Inflammatory macrophage treated with lipopolysaccharide for 4 hours (primary cell): ENCODE measurements around the gene PLBD1.

Experiments used
- DNase-seq: peaks from one replicate; pipeline ENCODE4 v3.0.0-alpha.2; 2020

PLBD1 gene, protein sequence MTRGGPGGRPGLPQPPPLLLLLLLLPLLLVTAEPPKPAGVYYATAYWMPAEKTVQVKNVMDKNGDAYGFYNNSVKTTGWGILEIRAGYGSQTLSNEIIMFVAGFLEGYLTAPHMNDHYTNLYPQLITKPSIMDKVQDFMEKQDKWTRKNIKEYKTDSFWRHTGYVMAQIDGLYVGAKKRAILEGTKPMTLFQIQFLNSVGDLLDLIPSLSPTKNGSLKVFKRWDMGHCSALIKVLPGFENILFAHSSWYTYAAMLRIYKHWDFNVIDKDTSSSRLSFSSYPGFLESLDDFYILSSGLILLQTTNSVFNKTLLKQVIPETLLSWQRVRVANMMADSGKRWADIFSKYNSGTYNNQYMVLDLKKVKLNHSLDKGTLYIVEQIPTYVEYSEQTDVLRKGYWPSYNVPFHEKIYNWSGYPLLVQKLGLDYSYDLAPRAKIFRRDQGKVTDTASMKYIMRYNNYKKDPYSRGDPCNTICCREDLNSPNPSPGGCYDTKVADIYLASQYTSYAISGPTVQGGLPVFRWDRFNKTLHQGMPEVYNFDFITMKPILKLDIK

GRCh38 chr12:14567351-14568162 is at the start of gene PLBD1:
Gene PLBD1 (minus strand): TSS chr12:14567883. CDS start chr12:14567696, 187 bp downstream.
- peak; percentile 79 for DNase-seq

DNA sequence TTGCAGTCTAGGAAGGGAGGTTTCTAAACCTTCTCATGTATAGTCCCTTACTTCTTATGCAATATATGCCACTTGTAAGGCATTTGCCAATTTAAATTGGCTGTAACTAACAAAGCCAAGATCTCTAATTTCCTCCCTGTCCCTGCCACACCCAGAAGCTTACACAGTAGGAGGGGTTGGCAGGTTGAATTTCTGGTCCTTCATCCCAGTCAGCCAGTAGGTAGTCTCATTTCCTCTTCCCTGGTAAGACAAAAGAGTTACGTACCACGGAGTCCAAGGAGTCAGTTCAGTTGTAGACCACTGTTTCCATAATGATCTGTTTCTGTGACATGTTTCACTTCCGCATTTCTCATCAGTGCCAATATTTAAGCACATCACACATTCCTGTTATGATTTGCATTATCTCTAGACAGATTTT is 47.0 kb upstream of the PLBD1 start:
- DNase-seq = peak; percentile 82

DNA sequence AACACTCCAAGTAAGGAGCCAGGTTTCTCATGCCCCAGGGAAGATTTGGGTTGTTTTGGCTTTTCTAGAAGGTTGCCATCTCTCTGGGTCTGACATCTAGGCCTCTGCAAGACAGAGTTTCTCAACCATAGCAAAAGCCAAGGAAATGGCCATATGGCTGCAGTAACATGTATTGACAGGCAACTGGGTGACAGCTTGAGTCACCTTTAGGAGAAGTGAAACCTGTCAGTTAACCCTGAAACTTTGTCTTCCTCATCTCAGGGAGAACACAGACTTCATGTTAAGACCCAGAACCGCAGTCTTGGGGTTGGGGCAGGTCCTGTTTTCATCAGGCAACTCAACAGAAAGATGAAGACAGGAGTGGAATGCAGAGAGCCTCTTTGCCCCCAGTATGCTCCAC is 46.0 kb upstream of the PLBD1 start:
- DNase-seq = peak; percentile 85

DNA sequence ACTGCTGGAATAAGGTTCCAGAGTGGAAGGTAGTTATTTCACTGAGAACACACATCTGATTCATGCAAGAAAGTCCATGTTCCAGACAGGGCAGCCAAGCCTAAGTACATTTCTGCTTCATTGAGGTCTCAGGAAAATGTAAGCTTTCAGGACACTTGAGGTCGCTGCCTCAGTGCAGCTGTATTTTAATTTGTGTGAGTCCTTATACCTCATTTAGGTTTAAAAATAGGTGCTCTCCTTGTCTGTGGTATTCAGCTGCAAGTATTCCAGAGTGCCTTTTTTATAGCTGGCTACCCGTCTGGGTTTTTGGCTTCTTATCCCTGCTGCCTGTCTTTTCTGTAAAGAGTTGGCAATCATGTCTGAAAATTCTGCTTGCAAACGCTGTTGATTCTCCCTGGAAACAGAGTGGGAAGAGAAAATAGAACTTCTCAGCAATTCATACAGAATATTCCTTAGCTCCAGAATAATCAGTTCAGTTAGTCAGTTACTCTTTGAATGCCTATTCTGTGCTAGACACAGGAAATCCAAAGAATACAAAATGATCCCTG is 45.3 kb upstream of the PLBD1 start:
- no peak for DNase-seq

- DNase-seq = no peak
Measured at GRCh38 chr12:14612250-14612649, 44.6 kb upstream of the PLBD1 start.

DNA sequence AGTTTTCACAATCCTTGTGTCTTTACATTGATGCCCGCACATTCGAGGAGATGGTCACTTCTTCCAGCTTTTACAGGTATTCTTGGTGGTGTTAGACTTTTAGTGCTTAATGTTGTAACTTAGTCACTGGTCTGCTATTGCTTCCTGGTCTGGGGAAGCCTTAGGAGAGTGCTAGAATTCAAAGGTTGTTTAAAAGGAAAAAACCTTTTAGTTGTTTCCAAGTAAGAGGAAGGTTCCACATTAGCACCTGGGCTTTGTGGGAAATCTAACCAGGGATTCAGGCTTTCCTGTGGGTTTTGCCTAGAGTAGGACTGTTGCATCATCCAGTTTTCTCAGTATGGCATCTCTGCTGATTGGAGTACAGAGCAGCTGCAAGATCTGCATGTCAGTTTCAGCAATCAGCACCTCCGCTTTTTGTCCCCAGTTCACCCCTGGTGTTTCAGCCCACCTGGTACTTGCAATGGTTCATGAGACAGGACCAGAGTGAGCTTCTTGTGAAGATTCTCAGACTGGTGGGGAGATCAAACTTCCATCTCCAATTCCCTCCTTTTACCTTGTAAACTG is 44.0 kb upstream of the PLBD1 start:
- no peak for DNase-seq

- DNase-seq = peak; percentile 63
Measured at GRCh38 chr12:14607568-14607967, 39.9 kb upstream of the PLBD1 start.

DNA sequence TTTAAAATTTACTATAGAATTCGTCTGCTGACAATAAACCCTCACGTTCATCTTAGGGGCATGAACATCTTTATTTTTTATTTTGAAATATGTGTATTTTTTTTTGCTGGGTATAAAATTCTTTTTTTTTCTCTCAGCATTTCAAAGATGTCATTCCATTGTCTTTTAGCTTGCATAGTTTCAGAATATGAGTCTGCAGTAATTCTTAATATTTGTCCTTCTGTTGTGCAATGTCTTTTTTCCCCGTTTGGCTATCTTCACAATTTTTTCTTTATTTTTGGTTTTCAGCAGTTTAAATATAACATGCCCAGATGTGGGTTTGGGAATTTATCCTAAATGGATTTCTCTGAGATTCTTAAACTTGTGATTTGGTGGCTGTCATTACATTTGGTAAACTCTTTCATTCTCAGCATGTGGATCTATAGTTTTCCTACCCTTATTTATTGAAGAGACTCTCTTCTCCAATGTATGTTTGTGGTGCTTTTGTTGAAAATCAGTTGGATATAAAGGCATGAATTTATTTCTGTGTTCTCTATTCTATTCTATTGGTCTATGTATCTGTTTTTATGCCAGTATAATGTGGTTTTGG is 37.8 kb upstream of the PLBD1 start:
- peak; percentile 17 for DNase-seq

DNA sequence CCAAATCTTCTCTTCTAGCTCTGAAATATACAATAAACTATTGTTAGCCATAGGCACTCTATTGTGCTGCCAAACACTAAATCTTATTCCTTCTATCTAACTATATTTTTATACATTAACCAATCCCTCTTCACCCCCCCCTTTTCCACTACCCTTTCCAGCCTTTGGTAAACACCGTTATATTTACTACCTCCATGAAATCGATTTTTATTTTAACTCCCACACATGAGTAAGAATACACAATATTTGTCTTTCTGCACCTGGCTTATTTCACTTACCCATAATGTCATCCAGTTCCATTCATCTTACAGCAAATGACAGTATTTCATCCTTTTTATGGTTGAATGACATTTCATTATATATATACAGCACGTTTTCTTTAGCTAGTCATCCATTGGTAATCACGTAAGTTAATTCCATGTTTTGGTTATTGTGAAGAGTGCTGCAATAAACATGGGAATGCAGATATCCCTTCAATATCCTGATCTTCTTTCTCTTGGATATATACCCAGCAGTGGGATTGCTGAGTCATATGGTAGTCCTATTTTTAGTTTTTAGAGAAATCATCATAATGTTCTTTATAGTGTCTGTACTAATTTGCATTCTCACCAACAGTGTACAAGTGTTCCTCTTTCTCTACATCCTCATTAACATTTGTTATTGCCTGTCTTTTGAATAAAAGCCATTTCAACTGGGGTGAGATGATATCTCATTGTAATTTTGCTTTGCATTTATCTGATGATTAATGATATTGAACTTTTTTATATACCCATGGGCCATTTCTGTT is 34.2 kb upstream of the PLBD1 start:
- DNase-seq = no peak

- DNase-seq = no peak
Measured at GRCh38 chr12:14597480-14597879, 29.8 kb upstream of the PLBD1 start.

- DNase-seq = no peak
Measured at GRCh38 chr12:14591719-14592118, 24.0 kb upstream of the PLBD1 start.

DNA sequence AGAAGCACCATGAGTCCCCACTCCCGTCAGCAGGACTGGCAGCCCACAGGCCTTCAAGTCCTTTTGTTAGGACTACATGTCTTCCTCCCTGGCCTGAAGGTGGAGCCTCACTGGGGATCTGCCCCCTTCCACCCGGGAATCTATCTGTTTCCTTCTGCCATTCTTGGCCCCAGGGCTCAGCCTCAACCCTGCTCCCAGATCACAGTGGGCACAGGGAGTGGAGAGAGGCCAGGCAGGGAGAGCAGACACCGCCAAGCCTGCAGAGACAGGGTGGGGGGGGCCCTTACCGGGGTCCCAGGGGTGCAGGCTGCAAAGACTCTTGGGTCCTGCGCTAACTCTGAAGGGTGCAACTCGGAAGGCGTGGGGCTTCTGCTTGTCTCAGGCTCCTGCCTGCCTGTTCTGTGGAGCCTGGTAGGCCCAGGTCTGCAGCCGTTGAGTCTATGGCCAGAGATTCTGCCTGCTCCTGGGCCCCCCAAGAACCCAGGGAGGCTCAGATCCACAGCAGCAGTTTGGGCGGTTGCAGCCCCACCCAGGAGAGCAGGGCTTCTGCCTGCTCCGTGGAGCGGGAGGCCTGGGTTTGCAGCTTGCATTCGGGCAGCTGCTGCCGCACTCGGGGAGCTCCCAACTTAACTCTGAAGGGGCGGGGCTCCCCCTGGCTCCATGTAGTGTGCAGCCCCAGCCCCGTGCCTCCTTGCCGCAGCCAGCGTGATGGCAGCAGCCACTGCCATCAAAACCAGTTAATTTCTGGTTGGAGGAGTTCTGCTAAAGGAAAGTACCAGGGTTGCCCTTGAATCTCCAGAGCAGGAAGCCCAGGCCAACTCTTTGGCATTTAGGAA is 21.7 kb upstream of the PLBD1 start:
- no peak for DNase-seq

GRCh38 chr12:14588571-14588970 is 20.9 kb upstream of the PLBD1 start:
- no peak for DNase-seq

DNA sequence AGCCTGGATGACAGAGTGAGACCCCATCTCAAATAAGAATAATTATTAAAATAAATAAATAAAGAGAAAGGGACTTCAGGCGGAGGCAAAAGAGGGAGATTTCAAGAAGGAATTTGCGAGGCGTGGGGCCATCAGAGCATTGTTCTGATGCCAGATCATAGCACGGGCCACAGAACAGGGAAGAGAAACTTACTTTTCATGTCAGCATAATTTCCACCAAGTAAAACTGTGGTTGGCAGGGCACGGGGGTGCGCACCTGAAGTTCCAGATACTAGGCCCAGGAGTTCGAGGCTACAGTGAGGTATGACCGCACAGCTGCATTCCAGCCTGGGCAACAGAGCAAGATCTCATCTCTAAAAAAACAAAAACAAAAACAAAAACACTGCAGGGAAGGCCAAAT is 11.0 kb upstream of the PLBD1 start:
- DNase-seq = no peak

DNA sequence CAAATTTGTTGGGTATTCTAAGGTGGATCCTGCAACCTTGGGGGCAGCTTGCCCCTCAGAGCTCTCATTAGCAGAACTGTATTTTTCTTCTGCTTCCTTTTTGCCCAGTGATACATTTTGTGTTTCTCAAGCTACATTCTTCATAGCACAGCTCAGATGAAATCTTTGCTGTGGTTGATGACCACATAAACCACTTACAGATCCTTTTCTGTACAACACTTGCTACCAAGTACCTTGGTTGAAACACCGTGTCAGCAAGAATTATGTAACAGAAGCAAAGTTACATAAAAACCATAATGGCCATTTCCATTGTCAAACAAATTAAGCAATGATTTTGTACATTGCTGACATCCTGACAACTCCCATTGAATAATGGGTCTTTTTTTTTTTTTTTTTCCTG is 9.7 kb upstream of the PLBD1 start:
- DNase-seq = peak; percentile 64

- no peak for DNase-seq
Measured at GRCh38 chr12:14576896-14577295, 9.2 kb upstream of the PLBD1 start.

GRCh38 chr12:14575585-14575984 is 7.9 kb upstream of the PLBD1 start:
- DNase-seq = no peak

GRCh38 chr12:14573118-14573517 is 5.4 kb upstream of the PLBD1 start:
- no peak for DNase-seq

- no peak for DNase-seq
Measured at GRCh38 chr12:14572401-14572800, 4.7 kb upstream of the PLBD1 start.

- no peak for DNase-seq
Measured at GRCh38 chr12:14571779-14572178, 4.1 kb upstream of the PLBD1 start.

DNA sequence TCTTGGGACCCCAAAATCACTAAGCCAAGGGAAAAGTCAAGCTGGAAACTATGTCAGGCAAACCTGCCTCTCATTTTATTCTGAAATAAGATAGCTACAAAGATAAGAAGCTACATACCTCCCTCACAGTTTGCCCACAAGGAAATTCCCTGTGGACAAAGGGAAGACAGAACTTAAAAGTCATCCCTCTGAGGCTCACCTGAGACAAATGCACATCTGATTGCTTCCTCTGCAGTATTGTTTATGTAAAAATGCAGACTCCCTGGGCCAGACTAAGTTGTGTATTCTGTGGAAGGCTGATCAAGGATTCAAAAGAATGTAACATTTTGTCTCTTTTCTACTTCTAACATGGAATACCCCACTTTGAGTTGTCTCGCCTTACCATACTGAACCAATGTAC is 2.5 kb upstream of the PLBD1 start:
- no peak for DNase-seq
